ENCODE measurements around the gene PHYHD1.
"Not testable (repeated sequence)": the region's sequence is repeated elsewhere in the genome, so short reads cannot be mapped to it uniquely, and the experiment has no call there.

PHYHD1 gene

GRCh38 chr9:128940271-128940921 lies 19.6 kb downstream of the PHYHD1 start:
- DNase-seq (ENCODE audit: low spot score), result no peak
- TF ChIP-seq CTCF (IDR thresholded peaks at IDR 0.05; ENCODE audit: extremely low read depth, missing control alignments), result no peak

- DNase-seq (ENCODE audit: low spot score), result no peak
- TF ChIP-seq CTCF (IDR thresholded peaks at IDR 0.05; ENCODE audit: extremely low read depth, missing control alignments), result no peak
Measured at GRCh38 chr9:128940946-128941755, 20.4 kb downstream of the PHYHD1 start.

GRCh38 chr9:128943832-128944620 lies 23.2 kb downstream of the PHYHD1 start:
- DNase-seq (ENCODE audit: low spot score), result no peak
- no peak for TF ChIP-seq CTCF (IDR thresholded peaks at IDR 0.05; ENCODE audit: extremely low read depth, missing control alignments)

GRCh38 chr9:128944966-128945365 lies 24.2 kb downstream of the PHYHD1 start:
- DNase-seq (ENCODE audit: low spot score), result not testable (repeated sequence)

GRCh38 chr9:128945798-128946501 lies 25.2 kb downstream of the PHYHD1 start:
- no peak for DNase-seq (ENCODE audit: low spot score)
- TF ChIP-seq CTCF (IDR thresholded peaks at IDR 0.05; ENCODE audit: extremely low read depth, missing control alignments), result no peak

GRCh38 chr9:128946571-128947276 lies 25.9 kb downstream of the PHYHD1 start:
- no peak for TF ChIP-seq CTCF (IDR thresholded peaks at IDR 0.05; ENCODE audit: extremely low read depth, missing control alignments)
- no peak for DNase-seq (ENCODE audit: low spot score)

GRCh38 chr9:128947277-128947526 lies 26.4 kb downstream of the PHYHD1 start:
- no peak for DNase-seq (ENCODE audit: low spot score)
- no peak for TF ChIP-seq CTCF (IDR thresholded peaks at IDR 0.05; ENCODE audit: extremely low read depth, missing control alignments)
